NB4 (cell line): Measurements from ENCODE around the gene DNAJC22.

Experiments
- CTCF ChIP-seq: IDR thresholded peaks from one replicate; pipeline ENCODE4 v1.5.1; 2012; ENCODE audit warnings: low read depth, low read length
- POLR2A ChIP-seq: IDR thresholded peaks from 2 replicates; pipeline ENCODE4 v1.6.1; 2011; ENCODE audit warnings: mild to moderate bottlenecking; ENCODE audit not compliant: insufficient read length; ENCODE audit errors: extremely low read depth

GRCh38 chr12:49388682-49389386 is 42.1 kb downstream of the DNAJC22 start:
- peak; percentile 11 for TF ChIP-seq CTCF
- TF ChIP-seq POLR2A = no peak
